NCI-H2196 treated with DMSO at 0.1 percent for 48 hours (cell line): Measurements from ENCODE around the gene CD160.
"Not testable (repeated sequence)": the region's sequence is repeated elsewhere in the genome, so short reads cannot be mapped to it uniquely, and the experiment has no call there.

Experiments
- DNase-seq: peaks from one replicate; lab custom pipeline; 2025; ENCODE audit not compliant: unreplicated experiment; lab: John Stamatoyannopoulos, UW

Gene CD160, protein sequence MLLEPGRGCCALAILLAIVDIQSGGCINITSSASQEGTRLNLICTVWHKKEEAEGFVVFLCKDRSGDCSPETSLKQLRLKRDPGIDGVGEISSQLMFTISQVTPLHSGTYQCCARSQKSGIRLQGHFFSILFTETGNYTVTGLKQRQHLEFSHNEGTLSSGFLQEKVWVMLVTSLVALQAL

DNA sequence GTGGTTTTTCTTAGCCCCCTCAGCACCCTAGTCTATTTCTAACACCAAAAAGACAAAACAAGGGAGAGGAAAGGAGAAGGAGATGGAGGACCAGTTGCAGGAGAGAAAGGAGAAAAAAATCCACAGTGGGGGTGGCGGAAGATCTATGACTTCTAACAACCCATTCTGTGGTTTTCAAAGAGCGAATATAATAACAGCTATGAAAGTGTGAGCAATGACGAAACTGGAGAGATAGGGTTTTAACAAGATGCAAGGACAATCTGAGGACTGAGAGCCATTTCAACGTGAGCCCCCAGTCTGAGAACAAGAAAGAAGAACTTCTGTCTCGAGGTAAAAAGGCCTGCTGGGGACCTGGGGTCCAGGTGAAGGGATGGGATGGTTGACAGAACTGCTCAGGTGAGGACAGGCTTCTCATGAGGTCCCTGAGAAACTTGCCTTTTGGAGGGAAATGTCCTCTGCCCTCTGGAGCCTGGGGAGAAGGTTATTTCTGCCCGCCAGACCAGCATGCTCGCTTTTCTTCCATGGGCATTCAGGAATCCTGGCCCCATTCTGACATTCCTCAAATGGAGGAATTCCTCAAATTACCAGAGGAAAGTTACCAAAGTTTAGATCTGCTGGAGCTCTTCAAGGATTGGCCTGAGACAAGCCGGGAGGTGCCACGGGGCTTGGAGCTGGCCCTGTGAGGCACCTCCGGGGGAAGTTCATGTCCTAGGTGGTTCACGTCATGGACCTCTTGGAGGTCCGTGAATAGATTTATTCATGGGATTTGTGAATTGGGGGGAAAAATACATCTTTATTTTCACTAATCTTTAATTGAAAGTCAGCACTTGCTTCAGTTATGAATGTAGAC, at the start of gene CD160:
Gene CD160, plus strand, starts transcription at position 270 of the 850 bp plus-strand sequence. CDS start 8,829 bp downstream, outside the sequence.
- DNase-seq = no peak

DNA sequence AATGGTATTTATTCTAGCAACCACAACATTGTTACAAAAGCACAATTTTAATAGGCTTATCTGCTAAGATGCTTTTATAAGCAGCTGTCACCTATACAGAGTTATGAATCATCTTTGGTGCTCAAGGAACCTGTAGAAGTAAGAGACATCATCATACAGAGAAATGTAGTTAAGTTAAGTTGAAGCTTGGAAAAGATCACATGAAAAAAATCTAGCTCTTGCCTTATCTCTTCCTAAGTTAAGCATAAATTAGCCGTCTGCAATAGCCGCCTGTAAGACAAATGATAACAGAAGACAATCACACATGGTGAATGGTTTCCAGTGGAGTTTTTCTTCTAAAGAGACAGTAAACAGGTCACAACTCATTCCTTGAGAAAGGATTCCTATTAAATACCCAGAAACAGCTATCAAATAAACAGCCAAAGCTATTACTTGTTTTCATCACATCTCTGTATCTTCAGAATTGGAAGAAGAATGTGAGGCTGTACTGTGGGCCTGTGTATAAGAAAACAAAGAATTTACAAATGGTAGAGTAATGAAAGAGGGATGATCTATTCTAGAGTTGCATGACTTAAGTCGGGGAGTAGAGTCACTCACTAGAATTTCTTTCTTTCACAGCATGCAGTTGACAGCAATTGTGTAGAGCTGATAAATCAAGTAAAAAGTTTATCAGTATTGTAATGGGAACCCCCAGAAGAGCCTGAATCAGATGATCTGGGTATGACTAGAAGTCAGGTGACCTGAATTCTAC, 48.1 kb upstream of the CD160 start:
- not testable (repeated sequence) for DNase-seq

DNA sequence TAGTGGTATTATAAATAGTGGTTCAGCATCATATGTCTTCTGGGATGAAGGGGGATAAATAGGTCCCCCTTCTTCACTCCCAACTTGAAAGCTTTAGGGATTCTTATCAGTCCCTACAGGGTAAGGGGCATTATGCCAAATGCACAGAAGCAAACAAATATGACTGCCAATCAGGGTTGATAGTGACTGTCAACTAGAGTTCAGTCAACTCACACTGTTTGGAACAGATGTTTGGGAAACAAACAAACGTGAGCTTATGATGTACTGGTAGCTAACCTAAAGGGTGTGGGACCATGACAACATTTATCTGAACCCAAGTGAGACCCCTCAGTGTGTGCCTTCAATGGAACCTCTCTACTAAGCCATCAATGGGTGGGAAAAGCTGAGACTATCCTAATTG, 46.1 kb upstream of the CD160 start:
- not testable (repeated sequence) for DNase-seq

DNA sequence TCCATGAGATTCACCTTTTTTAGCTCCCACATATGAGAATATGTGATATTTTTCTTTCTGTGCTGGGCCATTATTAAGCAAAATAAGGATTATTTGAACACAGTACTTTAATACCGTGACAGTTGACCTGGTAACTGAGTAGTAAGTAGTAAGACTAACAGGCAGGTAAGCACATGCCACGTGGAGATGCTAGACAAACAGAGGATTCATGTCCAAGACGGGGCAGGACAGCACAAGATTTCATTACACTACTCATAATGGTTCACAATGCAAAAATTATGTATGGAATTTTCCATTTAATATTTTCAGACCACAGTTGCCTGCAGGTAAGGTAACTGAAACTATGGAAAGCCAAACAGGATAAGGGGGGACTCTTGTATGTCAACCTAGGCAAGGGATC, 34.4 kb upstream of the CD160 start:
- not testable (repeated sequence) for DNase-seq

DNA sequence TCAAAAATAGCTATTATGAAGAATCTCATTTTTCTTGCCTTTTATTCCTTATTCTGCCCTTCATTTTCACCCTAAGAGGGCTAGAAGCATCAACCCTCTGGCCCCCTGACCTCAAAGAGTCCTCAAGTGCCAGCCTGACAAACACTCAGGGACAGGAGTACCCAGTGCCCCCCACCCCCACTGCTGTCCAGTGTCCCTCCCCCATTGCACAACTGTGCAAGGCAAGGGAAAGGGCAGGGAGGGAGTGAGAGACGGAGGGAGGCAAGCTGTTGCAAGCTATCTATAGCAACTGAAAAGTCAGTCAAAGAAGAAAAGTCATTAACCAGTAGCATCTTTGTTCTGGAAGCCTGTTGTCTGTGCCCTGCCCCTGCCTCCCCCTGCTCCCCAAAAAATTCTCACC, 33.2 kb upstream of the CD160 start:
- DNase-seq = not testable (repeated sequence)

DNA sequence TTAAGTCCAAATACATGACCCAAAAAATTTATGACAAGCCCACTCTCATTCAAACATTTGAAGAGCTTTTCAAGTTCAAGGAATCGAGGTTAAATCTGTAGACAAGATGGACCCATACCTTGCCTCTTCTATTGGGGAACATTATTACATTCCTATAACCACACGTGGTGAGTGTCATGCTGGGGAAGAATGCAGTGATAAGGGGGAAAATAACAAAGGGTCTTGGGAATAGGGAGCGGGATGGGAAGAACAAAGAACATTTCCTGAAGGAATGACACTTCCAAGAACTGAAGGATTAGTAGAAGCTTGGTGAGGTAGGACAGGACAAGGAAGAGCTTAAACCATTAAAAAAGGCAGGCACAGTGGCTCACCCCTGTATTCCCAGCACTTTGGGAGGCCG, 31.0 kb upstream of the CD160 start:
- DNase-seq = no peak

DNA sequence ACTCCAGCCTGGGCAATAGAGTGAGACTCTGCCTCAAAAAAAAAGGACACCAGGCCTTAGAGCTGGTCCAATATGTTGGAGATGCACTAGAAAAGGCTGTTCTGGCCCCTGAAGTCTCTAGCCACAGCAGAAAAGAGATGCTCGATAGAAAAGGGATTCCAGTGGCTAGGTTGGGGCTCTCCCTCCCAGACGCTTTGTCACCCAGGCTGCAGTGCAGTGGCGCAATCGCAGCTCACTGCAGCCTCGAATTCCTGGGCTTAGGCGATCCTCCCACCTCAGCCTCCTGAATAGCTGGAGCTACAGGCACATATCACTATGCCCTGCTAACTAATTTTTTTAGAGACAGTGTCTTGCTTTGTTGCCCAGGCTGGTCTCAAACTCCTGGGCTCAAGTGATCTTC, 30.4 kb upstream of the CD160 start:
- no peak for DNase-seq

DNA sequence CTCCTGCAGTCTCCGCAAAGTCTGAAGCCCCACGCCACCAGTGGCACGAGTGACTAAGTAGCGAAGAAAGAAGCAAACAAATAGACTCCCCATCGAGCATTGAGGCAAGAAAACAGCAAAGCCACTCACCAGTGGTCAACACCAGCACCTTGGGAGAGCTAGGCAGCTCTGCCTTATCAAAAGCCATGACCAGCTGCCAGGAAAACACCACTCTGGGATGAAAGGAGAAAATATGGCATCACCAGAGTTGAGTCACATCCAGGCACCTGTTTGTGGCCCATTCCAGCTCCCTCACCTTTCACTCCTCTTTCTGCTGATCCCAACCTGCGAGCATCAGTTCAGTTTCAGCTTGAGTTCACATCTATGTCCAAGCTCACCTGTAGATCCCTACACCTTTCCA, 29.4 kb upstream of the CD160 start:
- no peak for DNase-seq

DNA sequence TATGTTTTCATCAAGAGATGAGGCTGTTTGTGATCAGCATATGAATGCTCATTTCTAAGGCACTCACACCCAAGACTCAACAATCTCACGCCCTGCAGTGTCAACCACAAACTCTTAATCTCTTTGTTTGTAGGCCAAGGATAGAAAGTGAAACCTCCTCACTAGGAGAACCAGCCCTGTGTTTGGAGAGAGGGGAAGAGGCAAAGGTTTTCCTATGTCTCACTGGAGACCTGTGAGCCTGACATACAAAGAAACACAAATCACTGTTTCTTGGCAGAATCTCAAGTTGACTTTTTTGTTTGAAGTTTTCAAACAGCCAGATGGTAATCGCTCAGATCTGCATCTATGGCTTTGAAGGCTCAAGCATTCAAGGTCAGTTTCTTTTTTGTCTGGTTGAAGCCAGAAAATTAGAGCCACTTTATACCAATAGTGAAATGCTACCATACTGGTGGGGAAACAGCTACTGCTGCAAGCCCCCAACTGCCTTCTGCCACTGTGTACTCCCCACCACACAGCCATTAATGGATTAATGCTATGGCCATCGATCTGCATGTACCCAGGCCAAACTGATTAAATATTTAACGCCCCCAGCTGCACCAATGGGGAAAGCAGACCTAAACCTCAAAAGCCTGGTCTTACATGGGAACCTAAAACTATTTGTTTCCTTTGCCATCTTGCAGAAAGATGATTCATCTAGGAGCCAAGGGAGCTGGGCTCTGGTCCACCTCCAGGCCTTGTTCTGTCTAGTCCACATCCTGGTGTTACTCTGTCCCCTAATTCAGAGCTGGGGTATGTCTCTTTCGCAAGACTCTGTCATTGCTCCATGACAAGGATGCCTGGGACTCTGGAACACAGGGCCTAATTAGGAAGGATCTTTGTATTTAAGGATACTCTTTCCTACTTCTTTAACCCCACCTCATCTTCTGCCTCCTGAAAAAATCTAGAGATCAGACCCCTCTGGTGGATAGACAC, 28.4 kb upstream of the CD160 start:
- no peak for DNase-seq

DNA sequence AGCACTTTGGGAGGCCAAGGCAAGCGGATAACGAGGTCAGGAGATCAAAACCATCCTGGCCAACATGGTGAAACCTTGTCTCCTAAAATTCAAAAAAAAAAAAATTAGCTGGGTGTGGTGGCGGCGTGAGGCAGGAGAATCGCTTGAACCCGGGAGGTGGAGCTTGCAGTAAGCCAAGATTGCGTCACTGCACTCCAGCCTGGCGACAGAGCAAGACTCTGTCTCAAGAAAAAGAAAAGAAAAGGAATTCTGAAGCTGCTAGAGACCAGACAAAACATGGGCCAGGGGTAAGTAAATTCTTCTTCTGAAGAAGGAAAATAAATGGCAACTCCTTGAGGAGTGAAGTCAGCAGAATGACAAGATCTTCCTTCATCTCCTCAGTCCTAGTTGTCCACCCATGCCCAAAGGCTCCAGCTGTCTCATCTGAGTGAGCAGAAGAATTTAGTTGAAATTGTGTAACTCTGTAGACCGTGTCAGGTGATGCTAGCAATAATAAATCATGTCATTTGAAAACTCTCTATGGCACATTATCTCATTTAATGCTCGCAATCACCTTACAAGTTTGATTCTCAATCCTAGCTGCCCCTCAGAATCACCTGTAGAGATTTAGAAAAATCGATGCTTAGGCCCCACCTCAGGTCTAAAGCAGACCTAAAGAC, 26.4 kb upstream of the CD160 start:
- no peak for DNase-seq

DNA sequence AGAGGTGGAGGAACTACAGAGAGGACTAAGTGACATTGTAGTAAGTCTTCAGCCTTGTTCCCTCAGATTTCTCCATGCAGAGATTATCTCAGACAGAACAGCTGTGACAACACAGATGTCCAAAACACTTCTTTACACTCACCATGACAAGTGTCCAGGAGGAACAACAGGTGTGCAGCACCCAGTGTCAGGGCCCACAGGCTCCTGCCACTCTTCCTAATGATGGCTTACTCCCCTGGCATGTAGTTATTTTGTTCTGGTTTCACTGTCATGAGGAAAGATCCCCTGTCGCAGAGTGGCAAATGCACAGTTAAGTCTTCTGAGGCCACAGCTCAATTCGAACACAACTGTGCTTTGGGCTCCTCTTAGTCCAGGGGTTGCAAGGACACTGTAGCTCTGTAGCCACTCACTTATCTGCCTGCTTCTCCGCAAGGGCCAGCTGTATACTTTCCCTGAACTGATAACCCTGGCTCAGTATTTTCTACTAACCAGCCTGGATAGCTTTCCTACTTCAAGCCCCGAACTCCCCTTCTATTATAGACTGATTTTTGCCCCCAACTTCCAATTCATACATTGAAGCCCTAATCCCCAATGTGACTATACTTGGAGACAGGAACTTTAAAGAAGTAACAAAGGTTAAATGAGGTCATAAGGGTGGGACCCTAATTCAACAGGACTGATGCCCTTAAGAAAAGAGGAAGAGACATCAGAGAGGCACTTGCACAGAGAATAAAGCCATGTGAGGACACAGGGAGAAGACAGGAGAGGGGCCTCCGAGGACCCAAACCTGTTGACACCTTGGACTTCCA, 23.3 kb upstream of the CD160 start:
- DNase-seq = no peak

DNA sequence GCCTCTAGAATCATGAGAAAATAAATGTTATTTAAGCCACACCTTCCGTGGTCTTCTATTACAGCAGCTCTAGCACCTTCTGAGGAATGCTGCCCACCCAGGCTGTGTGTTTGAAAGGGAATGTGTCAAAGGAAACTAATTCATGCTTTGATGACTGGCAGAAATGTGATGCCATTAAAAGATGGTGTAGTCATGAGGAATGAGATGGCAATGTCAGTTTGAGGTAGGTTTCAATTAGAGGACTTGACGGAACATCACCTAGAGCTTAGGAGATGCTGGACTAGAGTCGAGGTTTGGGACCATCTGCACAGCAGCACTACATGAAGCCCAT, 22.7 kb upstream of the CD160 start:
- no peak for DNase-seq

DNA sequence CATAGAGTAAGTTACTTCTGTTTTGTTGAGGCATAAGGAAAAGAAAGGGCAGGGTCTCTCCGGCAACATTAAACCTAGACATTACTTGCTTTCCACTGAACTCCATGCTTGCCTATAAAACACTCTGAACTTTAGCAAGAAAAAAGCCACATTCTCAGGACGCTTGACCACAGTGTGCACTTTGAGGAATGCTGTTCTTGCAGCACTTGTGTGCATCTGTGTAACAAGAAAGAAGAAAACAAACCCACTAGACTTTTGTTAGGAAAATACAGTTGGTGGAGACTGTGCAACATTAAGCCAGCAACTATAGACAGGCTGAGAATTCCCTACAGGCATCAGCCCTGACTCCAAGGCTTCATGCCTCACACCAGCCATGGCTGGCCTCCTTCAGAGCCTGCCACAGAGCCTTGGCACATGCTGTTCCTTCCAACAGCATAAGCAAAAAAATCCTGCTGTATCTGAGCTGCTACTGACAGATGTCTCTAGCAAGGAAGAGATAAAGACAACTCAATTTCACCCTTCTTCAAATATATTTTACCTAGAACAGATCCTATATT, 17.9 kb upstream of the CD160 start:
- DNase-seq = no peak

DNA sequence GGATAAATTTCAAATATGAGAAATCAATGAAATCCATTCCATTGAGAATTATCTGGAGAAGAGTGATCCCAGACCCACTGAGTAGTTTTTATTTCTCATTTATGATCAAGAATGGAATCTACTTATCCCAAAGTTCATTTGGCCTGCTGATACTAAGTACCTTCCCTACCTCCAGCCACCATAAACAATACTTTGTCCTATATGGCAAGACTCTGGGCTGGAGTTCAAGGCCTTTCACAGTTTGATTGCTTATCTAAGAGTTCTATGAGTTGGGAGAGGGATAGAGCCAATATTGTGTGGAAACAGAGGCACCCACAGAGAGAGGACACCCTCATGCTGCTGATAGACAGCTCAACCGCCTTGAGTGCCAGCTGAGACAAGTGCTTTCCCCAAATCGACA, 17.2 kb upstream of the CD160 start:
- no peak for DNase-seq

DNA sequence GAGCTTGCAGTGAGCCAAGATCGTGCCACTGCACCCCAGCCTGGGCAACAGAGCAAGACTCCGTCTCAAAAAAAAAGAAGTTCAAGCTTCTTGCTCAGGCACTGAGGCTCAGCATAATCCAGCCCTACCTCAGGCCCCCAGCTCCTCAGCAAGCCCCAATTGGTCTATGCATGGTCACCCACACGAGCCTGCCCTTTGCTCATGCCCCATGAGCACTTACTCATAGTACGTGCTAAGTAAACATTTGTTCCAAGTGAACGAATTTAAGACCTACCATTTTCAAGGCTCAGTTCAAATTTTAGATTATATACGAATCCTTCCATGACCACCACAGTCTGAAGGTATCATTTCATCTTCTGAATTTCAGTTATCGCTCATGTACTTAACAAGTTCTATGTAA, 16.5 kb upstream of the CD160 start:
- DNase-seq = no peak

DNA sequence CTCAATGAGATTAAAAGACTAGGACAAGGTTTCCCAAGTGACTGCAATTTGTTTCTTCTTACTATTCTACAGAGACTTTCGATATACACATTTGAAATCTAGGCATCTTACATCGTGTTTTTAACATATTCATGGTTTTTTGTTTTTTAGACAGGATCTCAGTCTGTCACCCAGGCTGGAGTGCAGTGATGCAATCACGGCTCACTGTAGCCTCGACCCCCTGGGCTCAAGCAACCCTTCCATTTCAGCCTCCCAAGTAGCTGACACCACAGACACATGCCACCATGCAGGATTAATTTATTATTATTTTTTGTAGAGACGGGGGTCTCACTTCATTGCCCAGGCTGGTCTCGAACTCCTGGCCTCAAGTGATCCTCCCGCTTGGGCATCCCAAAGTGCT, 13.7 kb upstream of the CD160 start:
- DNase-seq = no peak

DNA sequence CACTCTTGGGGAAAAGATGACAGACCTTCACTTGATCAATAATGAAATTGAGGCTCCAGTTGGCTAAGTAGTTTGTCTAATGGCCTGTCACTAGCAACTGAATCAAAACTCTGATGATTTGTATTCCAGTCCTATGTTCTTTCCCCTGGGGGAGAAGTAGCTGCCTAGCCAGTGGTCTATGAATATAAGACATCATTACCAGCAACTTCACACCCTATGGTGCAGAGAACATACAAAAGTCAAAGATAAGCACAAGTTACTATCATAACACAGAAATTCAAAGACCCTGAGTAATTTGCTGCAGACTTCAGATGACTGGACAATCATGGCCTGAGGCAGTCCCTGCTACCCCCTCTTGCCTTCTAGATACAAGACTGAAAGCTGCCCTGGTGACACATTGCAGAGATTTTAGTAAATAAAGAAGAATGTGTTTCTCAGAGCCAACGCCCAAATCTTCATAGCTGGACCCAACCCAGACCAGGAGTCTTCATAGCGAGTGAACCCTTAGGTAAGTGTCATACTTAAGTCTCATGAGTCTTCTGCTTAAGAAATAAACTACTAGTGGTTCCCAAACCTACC, 13.1 kb upstream of the CD160 start:
- no peak for DNase-seq

DNA sequence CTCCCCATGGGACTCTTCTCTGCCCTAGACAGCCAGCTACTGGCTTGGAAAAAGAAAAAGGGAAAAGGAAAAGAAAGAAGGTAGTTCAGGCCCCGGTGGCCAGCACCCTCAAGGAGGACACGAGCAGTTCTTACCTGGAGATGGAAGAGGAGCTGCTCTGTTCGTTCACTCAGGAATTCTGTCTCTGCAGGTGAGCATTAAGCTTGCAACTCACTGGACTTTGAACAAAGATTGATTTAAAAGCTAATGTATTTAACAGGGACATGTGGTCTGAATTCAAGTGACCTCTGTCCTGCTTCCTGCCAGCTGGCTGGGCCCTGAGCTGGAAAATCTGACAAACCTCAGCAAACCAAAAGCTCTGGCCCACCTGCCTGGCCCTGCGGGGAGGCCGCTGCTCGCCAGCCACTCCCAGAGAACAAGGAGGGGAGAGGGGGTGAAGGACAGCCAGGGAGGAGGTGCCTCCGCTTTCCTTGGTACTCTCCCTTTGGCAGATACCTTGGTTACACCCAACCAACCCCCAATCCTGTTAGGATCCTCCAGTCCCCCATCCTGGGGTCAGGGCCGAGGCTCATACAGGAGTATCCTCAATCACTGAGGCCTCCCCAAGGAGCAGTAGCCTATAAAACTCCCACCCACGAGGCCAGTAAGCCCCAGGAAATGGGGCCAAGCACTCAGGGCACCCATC, 12.0 kb upstream of the CD160 start, which contains the start of gene PDZK1:
Gene PDZK1, minus strand, starts transcription at position 186 of the 685 bp plus-strand sequence. CDS start 19,347 bp downstream, outside the sequence.
- DNase-seq = no peak
